ENCODE results near the gene KCNG2. TPM values are rescaled to one million over a fixed set of nuclear protein-coding genes. Genes with fewer than 3 reads are reported as not detected.

Gene KCNG2
- total RNA-seq, 1 experiment from 2014 or later, result not detected

Other genes with a start within 250 kb of the KCNG2 start
- gene CTDP1, start 118.1 kb upstream of the KCNG2 start, total RNA-seq (2014; rRNA removed; shearing (Covaris generic)), result 26.9 and 27.0 TPM in 2 replicates
- 39.3 and 45.8 TPM in 2 replicates for gene SLC66A2, start 153.7 kb downstream of the KCNG2 start, total RNA-seq (2014; rRNA removed; shearing (Covaris generic))
- not detected in 2 replicates for gene HSBP1L1, start 166.7 kb downstream of the KCNG2 start, total RNA-seq (2014; rRNA removed; shearing (Covaris generic))
- gene TXNL4A, start 190.6 kb downstream of the KCNG2 start, total RNA-seq (2014; rRNA removed; shearing (Covaris generic)), result 163 and 170 TPM in 2 replicates
- gene RBFA, start 236.5 kb downstream of the KCNG2 start, total RNA-seq (2014; rRNA removed; shearing (Covaris generic)), result 44.5 and 63.4 TPM in 2 replicates

Data from HT1080 (cell line).